ENCODE data around the gene ACTN3.

DNA sequence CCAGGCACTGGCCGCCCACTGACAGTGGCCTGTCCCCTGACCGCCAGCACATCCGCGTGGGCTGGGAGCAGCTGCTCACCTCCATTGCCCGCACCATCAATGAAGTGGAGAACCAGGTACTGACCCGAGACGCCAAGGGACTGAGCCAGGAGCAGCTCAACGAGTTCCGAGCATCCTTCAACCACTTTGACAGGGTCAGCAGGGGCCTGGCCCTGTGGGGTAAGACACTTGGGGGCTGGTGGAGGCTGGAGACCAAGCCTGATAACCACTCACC, 15.2 kb downstream of the ACTN3 start:
- TF ChIP-seq, protein P1, sequence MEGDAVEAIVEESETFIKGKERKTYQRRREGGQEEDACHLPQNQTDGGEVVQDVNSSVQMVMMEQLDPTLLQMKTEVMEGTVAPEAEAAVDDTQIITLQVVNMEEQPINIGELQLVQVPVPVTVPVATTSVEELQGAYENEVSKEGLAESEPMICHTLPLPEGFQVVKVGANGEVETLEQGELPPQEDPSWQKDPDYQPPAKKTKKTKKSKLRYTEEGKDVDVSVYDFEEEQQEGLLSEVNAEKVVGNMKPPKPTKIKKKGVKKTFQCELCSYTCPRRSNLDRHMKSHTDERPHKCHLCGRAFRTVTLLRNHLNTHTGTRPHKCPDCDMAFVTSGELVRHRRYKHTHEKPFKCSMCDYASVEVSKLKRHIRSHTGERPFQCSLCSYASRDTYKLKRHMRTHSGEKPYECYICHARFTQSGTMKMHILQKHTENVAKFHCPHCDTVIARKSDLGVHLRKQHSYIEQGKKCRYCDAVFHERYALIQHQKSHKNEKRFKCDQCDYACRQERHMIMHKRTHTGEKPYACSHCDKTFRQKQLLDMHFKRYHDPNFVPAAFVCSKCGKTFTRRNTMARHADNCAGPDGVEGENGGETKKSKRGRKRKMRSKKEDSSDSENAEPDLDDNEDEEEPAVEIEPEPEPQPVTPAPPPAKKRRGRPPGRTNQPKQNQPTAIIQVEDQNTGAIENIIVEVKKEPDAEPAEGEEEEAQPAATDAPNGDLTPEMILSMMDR (IDR thresholded peaks at IDR 0.05): no peak
- TF ChIP-seq POLR2A (IDR thresholded peaks at IDR 0.05): no peak
